Measurements from ENCODE around the gene IQGAP2.

GRCh38 chr5:76561959-76562358 lies 158.9 kb downstream of the IQGAP2 start:
- TF ChIP-seq, protein P1, sequence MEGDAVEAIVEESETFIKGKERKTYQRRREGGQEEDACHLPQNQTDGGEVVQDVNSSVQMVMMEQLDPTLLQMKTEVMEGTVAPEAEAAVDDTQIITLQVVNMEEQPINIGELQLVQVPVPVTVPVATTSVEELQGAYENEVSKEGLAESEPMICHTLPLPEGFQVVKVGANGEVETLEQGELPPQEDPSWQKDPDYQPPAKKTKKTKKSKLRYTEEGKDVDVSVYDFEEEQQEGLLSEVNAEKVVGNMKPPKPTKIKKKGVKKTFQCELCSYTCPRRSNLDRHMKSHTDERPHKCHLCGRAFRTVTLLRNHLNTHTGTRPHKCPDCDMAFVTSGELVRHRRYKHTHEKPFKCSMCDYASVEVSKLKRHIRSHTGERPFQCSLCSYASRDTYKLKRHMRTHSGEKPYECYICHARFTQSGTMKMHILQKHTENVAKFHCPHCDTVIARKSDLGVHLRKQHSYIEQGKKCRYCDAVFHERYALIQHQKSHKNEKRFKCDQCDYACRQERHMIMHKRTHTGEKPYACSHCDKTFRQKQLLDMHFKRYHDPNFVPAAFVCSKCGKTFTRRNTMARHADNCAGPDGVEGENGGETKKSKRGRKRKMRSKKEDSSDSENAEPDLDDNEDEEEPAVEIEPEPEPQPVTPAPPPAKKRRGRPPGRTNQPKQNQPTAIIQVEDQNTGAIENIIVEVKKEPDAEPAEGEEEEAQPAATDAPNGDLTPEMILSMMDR (IDR thresholded peaks at IDR 0.05), result no peak
- TF ChIP-seq EZH2 (IDR thresholded peaks at IDR 0.05; ENCODE audit: borderline replicate concordance, insufficient read depth, low read depth, low read length, poor library complexity, severe bottlenecking), result no peak
